Mononuclear cell (primary cell): Measurements from ENCODE around the gene BAG5. TPM values are rescaled to one million over a fixed set of nuclear protein-coding genes. Genes with fewer than 3 reads are reported as not detected.

Source experiments
- H3K27me3 ChIP-seq: 2 replicates; pipeline ENCODE4 v1.6.0; 2011; ENCODE audit warnings: low read length, control low read depth; ENCODE audit not compliant: insufficient read depth
- H3K4me1 ChIP-seq: 2 replicates; pipeline ENCODE4 v1.5.1; 2011; ENCODE audit warnings: mild to moderate bottlenecking, low read length, control low read depth; ENCODE audit not compliant: insufficient read depth
- H3K4me3 ChIP-seq: 2 replicates; pipeline ENCODE4 v1.5.1; 2011; ENCODE audit warnings: mild to moderate bottlenecking, low read length, moderate library complexity
- H3K9me3 ChIP-seq: 2 replicates; pipeline ENCODE4 v1.5.1; 2011; ENCODE audit warnings: low read depth, mild to moderate bottlenecking, control low read depth, low read length
- total RNA-seq: library from RNA; depleted of rRNA; stranded (reverse); fragments of >200 nt; gene quantifications from one replicate; pipeline ENCODE4 v1.2.3, GENCODE V29; 2012

Gene BAG5
- total RNA-seq, 1 donor, result 45.8 TPM

DNA sequence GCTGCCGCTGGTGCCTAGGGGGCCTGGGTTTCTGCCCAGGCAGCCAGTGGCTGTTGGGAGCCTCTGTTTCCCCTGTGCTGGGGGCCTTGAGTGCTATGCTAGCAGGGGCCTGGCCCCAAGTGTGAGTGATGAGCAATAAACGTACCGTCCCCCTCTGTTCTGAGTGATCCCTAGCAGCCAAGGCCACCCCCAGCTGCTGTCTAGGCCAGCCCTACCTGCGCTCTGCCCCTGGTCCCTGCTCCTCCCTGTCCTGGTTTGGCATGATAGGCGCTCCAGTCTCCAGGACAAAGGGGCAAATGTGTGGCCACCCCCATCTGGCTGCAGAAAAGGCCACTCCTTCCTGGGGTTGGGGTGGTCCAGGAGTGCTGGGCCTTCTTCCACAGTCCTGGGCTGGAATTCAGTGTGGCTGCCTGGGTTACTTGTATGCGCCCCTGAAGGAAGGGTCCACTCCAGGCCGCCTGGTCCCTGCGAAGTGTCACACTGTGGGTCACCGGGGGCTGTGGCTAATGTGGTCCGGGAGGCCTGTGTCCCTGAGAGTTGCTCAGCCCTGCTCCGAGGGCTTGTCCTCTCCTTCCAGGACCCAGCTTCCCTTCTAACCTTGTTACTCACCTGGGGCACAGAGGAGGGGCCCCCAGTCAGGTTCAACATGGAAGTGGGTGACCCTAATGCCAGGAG is 26.4 kb downstream of the BAG5 start:
- no peaks in the 10 kb centered on the region for H3K27me3 ChIP-seq

GRCh38 chr14:103535081-103535890 is 27.2 kb downstream of the BAG5 start:
- Histone ChIP-seq H3K4me1 (peaks cover under 1% of the 10 kb centered on the region), H3K27me3 (no peaks in the 10 kb centered on the region), H3K4me3 (no peak overlapping the region), H3K9me3 (no peaks in the 10 kb centered on the region)

More for the DNA sequence above, 26.4 kb downstream of the BAG5 start:
- Histone ChIP-seq H3K4me1 (no peaks in the 10 kb centered on the region), H3K9me3 (no peaks in the 10 kb centered on the region), H3K4me3 (no peak overlapping the region)

- Histone ChIP-seq H3K27me3 (no peaks in the 10 kb centered on the region), H3K4me1 (peaks cover 7% of the 10 kb centered on the region), H3K4me3 (no peak overlapping the region), H3K9me3 (no peaks in the 10 kb centered on the region)
These were observed 27.8 kb downstream of the BAG5 start for GRCh38 chr14:103534576-103535061.

- H3K27me3 ChIP-seq, result no peaks in the 10 kb centered on the region
- peaks cover 12% of the 10 kb centered on the region for H3K4me1 ChIP-seq
These were observed 28.4 kb downstream of the BAG5 start for GRCh38 chr14:103533999-103534575.

DNA sequence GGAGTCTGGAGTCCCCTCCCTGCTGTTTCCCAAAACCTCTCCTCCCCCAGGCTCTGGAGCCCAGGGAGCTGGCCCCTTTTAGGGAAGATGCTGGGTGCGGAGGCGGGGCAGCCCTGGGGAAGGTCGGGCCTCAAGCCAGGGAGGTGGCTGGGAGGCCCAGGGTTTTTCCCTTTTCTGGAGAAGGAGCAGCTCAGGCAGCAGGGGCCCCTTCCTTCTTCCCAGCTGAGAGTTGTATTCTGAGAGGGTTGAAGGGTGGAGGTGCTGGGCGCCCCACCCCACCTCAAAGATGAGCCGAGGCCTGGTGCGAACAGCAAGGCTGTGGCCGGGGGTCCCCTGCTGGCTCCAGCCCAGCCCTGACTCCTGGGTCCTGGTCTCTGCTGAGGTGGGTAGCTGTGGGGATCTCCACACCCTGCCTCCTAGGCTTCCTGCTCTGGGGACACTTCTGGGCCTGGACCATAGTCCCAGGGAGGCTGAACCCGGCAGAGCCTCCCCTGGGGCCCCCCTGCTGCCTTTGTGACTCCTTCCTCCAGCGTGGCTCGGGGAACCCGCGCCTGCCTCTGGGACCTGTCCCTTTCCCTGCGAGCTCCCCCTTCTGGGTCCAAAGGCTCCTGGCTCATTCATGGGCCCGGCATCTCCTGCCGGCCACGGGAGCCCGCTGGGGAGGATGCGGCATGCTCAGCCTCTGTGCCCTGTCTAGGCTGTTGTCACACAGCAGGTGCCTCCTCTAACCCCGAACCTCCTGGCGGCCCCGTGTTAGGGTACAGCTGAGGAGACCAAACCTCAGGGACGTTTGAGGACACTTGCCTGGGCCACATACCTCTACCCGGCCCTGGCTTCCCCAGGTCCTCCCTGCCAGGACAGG is 29.1 kb downstream of the BAG5 start:
- H3K4me1 ChIP-seq, result peaks cover 15% of the 10 kb centered on the region

More at GRCh38 chr14:103533999-103534575, 28.4 kb downstream of the BAG5 start:
- Histone ChIP-seq H3K9me3 (no peaks in the 10 kb centered on the region), H3K4me3 (no peak overlapping the region)

GRCh38 chr14:103532216-103533136 is 30.0 kb downstream of the BAG5 start:
- no peak overlapping the region for H3K4me3 ChIP-seq
- no peaks in the 10 kb centered on the region for H3K9me3 ChIP-seq
- no peaks in the 10 kb centered on the region for H3K27me3 ChIP-seq
- peaks cover 24% of the 10 kb centered on the region for H3K4me1 ChIP-seq

More for the DNA sequence above, 29.1 kb downstream of the BAG5 start:
- no peaks in the 10 kb centered on the region for H3K9me3 ChIP-seq
- H3K27me3 ChIP-seq, result no peaks in the 10 kb centered on the region
- H3K4me3 ChIP-seq, result no peak overlapping the region

DNA sequence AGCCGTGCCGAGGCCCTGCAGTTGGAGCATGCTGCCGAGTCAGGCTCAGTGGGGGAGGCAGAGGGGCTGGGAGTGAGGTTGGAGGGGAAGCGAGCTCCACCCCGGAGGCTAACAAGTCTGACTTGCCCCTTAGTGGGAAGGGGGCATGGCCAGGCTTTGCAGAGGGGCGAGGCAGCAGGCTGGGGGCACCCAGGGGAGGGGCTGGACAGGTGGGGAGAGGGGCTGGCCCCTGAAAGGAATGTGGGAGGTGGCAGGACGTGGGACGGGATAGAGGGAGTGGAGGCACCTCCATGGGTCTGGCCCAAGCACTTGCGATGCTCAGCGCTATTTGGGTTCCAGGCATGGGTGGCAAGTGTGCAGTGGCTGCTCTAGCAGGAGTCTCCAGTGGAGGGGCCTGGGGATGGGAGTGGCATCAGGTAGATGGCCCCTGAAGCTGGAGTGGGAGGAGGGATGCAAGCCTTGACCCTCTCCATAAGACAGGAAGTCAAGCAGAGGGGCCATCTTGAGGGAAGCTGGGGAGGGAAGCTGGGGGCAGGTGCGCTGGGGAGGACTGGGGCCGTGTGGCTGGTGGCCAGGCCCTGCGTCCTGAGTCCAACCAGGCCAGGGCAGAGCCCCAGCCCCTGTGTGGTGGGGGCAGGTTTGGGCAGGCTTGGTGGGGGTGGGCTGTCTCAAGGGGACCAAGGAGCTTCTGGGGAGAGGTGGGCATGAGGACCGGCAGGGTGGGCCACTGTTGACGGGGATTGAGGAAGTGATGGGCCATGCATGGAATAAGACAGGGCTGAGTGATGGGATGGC is 30.8 kb downstream of the BAG5 start:
- Histone ChIP-seq H3K4me1 (peaks cover 33% of the 10 kb centered on the region), H3K27me3 (no peaks in the 10 kb centered on the region), H3K4me3 (no peak overlapping the region), H3K9me3 (no peaks in the 10 kb centered on the region)

DNA sequence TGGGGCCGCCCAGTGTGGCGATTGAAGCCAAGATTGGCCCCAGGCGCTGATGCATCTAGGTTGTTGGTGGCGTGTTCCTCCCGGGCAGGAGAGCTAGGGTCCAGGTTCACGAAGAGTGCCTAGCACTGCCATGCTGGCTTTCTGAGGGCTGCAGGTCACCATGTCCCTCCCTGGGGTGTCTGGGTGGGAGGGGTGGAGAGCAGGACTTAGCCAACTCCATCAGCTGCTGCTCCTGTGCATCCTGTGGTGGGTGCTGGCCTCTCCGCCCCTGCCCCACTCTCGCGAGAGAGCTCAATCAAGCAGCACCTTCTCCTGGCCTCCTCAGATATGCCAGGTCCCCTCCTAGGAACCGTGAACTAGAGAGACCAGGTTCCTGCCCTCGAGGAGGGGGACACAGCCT is 31.6 kb downstream of the BAG5 start:
- Histone ChIP-seq H3K9me3 (no peaks in the 10 kb centered on the region), H3K27me3 (no peaks in the 10 kb centered on the region), H3K4me3 (no peak overlapping the region), H3K4me1 (peaks cover 41% of the 10 kb centered on the region)

GRCh38 chr14:103530390-103530789 is 32.1 kb downstream of the BAG5 start:
- Histone ChIP-seq H3K4me3 (no peak overlapping the region), H3K9me3 (no peaks in the 10 kb centered on the region), H3K4me1 (peaks cover 42% of the 10 kb centered on the region), H3K27me3 (no peaks in the 10 kb centered on the region)

DNA sequence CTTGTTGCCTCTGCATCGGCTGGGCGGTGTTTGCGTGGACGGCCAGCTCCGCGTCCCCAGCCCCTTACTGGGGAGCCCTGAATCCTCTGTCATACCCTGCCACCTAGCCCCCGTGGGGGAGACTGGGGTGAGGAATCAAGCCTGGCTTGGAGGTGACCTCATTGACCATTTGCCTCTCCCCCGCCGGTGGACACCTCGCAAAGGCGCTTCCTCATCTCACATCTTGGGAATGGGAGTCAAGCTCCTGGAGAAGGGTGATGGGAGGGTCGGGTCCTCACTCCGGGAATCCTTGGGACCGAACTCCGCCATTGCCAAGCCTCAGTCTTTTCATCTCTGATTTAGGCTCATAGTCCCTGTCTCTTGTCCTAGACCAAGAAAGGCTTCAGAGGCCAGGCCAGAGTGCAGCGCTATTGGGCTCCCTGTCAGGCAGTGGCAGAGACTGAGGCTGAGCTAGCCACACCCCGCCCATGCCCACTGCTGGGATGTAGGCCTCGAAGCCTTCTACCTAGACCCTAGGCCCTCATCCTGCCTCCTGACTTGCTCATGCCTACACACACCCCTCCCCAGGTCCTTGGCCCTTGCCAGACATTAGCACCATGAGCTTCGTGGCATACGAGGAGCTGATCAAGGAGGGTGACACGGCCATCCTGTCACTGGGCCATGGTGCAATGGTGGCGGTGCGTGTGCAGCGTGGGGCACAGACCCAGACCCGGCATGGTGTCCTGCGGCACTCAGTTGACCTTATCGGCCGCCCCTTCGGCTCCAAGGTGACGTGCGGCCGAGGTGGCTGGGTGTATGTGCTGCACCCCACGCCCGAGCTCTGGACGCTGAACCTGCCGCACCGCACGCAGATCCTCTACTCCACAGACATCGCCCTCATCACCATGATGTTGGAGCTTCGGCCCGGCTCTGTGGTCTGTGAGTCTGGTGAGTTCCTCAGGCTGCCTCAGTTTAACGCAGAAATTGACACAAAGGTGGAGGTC is 32.8 kb downstream of the BAG5 start:
- Histone ChIP-seq H3K4me3 (peak overlapping the region; percentile 74), H3K4me1 (peaks cover 42% of the 10 kb centered on the region)

DNA sequence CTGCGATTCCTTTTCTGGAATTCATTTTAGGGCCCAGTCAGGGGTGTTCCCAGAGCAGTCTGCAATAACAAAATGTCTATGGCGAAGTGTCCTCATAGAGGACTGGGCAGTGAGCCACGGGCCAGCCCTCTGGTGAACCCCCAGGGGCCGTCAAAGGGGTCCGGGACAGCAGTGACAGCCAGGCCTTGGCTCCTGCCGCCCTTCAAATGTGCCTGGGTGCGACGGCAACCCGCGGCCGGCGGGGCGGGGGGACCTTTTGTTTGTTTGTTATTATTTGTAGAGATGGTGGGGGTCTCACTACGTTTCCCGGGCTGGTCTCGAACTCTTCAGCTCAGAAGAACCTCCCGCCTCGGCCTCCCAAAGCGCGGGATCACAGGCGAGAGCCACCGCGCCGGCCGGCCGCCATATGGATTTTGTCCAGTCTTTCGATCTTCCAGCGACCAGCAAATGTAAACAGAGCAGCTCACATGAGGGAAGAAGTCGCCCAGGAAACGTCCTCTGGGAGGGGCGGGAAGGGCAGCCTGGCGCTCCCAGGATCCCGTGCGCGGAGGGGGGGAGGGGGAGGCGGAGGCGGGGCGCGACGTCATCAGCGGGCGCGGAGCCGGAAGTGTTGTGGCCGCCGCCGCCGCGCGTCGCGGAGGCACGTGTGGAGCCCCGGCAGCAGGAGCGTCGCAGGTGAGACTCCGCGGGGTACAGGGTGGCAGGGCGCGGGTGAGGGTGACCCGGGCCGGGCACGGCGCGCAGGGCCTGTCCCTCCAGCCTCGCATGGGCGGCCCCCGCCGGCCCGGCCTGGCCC is 33.7 kb downstream of the BAG5 start, which contains the start of gene TRMT61A:
Gene TRMT61A, plus strand, starts transcription at position 610 of the 796 bp plus-strand sequence. CDS start 783 bp downstream, outside the sequence.
- peaks cover 42% of the 10 kb centered on the region for H3K4me1 ChIP-seq
- peaks cover 8% of the 10 kb centered on the region for H3K27me3 ChIP-seq
- peak within 1 kb of the TSS; percentile 74 for H3K4me3 ChIP-seq
- H3K9me3 ChIP-seq, result no peaks in the 10 kb centered on the region

More for the DNA sequence above, 32.8 kb downstream of the BAG5 start:
- no peaks in the 10 kb centered on the region for H3K9me3 ChIP-seq
- H3K27me3 ChIP-seq, result no peaks in the 10 kb centered on the region
